MCF 10A (cell line): ENCODE data around the gene TRAF2. TPM values are rescaled to one million over a fixed set of nuclear protein-coding genes. Genes with fewer than 3 reads are reported as not detected.
A peak's percentile ranks its signal among the peaks of the same experiment; 100 is the strongest.

ENCODE experiments used
- BruUV-seq: library from RNA; stranded (reverse); fragments of 400-500 nt; replicated peaks from 2 replicates; lab custom pipeline; 2021; lab: Mats Ljungman, UMichigan
- CTCF ChIA-PET: fragments of 300-600 bp; sonication (Branson Sonifier 250); formaldehyde crosslinking; extraction: SDS; loops from one replicate; lab custom pipeline; 2021; ENCODE audit warnings: antibody characterized with exemption, inconsistent platforms; lab: Yijun Ruan, JAX
- POLR2A ChIA-PET: fragments of 300-600, 350-650 bp; sonication (Branson Sonifier 250); formaldehyde crosslinking; extraction: SDS; loops from one replicate; lab custom pipeline; 2020; ENCODE audit warnings: antibody characterized with exemption, inconsistent platforms; lab: Yijun Ruan, JAX
- DNase-seq: peaks from one replicate; pipeline ENCODE4 v3.0.0-alpha.2; 2018; ENCODE audit not compliant: unreplicated experiment
- H3K27ac Mint-ChIP-seq: one replicate; pipeline ENCODE4 v1.8.0; 2022; ENCODE audit warnings: mild to moderate bottlenecking, low read depth, mixed read lengths; ENCODE audit not compliant: unreplicated experiment
- H3K27me3 Mint-ChIP-seq: one replicate; pipeline ENCODE4 v1.8.0; 2022; ENCODE audit warnings: mixed read lengths; ENCODE audit not compliant: insufficient read depth, unreplicated experiment
- H3K36me3 Mint-ChIP-seq: one replicate; pipeline ENCODE4 v1.8.0; 2022; ENCODE audit warnings: mild to moderate bottlenecking, moderate library complexity, mixed read lengths; ENCODE audit not compliant: insufficient read depth, unreplicated experiment
- H3K4me1 Mint-ChIP-seq: one replicate; pipeline ENCODE4 v1.8.0; 2022; ENCODE audit warnings: mixed read lengths; ENCODE audit not compliant: insufficient read depth, unreplicated experiment
- H3K4me3 Mint-ChIP-seq: one replicate; pipeline ENCODE4 v1.8.0; 2022; ENCODE audit warnings: mild to moderate bottlenecking, moderate library complexity, mixed read lengths; ENCODE audit not compliant: unreplicated experiment
- H3K9me3 Mint-ChIP-seq: one replicate; pipeline ENCODE4 v1.8.0; 2022; ENCODE audit warnings: mixed read lengths; ENCODE audit not compliant: unreplicated experiment
- intact Hi-C: fragments of 100-400 bp; cut with micrococcal nuclease; formaldehyde crosslinking; loops from 2 replicates; pipeline ENCODE4 v1.14.1; 2022
- total RNA-seq: library from RNA; stranded (reverse); gene quantifications from 2 replicates; pipeline ENCODE4 v1.2.3, GENCODE V29; 2022
- TF ChIP-seq, protein P1 (sequence below): fragments of 200-600 bp; IDR thresholded peaks from one replicate; pipeline ENCODE4 v1.8.0; 2022; ENCODE audit warnings: antibody characterized with exemption, mild to moderate bottlenecking; ENCODE audit not compliant: unreplicated experiment

TRAF2 gene
- total RNA-seq, 1 experiment from 2014 or later = 14.1 TPM

DNA sequence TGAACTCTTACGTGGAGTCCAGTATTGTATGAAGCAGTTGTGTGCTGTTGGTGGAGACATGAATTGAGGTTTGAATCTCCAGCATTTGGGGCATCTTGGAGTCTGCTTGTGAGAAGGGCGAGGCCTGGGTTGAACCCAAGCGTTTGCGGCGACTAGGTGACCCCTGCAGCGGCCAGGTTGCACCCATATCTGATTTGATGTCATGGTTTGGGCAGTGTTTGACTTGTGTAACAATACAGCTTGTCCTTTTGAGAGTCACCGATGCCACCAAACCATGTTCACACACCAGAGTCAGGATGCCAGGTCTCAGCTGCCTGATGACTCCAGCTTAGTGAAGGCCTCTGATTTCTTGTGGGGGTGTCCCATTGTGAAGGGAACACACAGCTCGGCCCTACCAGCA lies 2.1 kb downstream of the TRAF2 start:
- ChIA-PET CTCF (interaction anchor here (0.6 to 1.8 kb wide), 4 partner anchors 14 to 146 kb away, joined by 3 to 6 read pairs (median 4); no protein-coding TSS in a partner anchor), POLR2A (no interaction called here)
- Mint-ChIP-seq H3K27me3 (no peaks in the 10 kb centered on the region), H3K4me3 (no peak overlapping the region), H3K4me1 (peaks cover 6% of the 10 kb centered on the region), H3K36me3 (peaks cover 7% of the 10 kb centered on the region), H3K27ac (no peak overlapping the region), H3K9me3 (no peaks in the 10 kb centered on the region)
- no peak for DNase-seq
- TF ChIP-seq, protein P1, sequence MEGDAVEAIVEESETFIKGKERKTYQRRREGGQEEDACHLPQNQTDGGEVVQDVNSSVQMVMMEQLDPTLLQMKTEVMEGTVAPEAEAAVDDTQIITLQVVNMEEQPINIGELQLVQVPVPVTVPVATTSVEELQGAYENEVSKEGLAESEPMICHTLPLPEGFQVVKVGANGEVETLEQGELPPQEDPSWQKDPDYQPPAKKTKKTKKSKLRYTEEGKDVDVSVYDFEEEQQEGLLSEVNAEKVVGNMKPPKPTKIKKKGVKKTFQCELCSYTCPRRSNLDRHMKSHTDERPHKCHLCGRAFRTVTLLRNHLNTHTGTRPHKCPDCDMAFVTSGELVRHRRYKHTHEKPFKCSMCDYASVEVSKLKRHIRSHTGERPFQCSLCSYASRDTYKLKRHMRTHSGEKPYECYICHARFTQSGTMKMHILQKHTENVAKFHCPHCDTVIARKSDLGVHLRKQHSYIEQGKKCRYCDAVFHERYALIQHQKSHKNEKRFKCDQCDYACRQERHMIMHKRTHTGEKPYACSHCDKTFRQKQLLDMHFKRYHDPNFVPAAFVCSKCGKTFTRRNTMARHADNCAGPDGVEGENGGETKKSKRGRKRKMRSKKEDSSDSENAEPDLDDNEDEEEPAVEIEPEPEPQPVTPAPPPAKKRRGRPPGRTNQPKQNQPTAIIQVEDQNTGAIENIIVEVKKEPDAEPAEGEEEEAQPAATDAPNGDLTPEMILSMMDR = no peak
- intact Hi-C loops = no loop called here
- TSS peak; percentile 19 for BruUV-seq

DNA sequence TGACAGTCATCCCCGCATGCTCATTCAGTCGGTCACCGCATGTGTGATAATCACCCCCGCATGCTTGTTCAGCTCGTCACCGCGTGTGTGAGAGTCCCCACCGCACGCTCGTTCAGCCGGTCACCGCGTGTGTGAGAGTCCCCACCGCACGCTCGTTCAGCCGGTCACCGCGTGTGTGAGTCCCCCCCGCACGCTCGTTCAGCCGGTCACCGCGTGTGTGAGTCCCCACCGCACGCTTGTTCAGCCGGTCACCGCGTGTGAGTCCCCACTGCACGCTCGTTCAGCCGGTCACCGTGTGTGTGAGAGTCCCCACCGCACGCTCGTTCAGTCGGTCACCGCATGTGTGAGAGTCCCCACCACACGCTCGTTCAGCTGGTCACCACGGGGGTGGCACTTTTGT lies 3.5 kb downstream of the TRAF2 start:
- Mint-ChIP-seq H3K4me1 (peaks cover 6% of the 10 kb centered on the region), H3K9me3 (no peaks in the 10 kb centered on the region), H3K36me3 (peaks cover 13% of the 10 kb centered on the region), H3K27ac (no peak overlapping the region), H3K27me3 (no peaks in the 10 kb centered on the region), H3K4me3 (no peak overlapping the region)
- ChIA-PET POLR2A (no interaction called here), CTCF (no interaction called here)
- BruUV-seq = no TSS peak
- intact Hi-C loops = no loop called here
- DNase-seq = no peak
- TF ChIP-seq, protein P1 = no peak

DNA sequence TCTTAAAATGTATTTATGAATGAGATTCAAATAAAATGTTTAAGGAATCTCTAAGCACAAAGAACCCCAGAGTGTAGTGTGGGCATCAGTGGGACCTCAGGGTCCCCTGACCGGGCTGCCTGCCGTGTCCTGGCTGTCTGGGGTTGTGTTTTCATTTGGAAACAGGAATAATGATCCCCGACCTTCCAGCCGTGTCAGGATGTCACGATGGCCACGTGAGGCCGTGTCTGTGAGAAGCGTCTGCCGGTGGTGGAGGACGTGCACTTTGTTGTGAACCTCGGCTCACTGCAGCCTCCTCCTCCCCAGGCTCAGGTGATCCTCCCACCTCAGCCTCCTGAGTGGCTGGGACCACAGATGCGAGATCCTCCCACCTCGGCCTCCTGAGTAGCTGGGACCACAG lies 4.3 kb downstream of the TRAF2 start:
- ChIA-PET POLR2A (no interaction called here), CTCF (interaction anchor here (0.7 kb wide), 1 partner anchor 146 kb away, joined by 3 read pairs; no protein-coding TSS in a partner anchor)
- Mint-ChIP-seq H3K36me3 (peaks cover 20% of the 10 kb centered on the region), H3K27ac (no peak overlapping the region), H3K27me3 (no peaks in the 10 kb centered on the region), H3K9me3 (no peaks in the 10 kb centered on the region), H3K4me3 (no peak overlapping the region), H3K4me1 (peaks cover 6% of the 10 kb centered on the region)
- intact Hi-C loops = no loop called here
- TF ChIP-seq, protein P1 = no peak
- no TSS peak for BruUV-seq
- no peak for DNase-seq

DNA sequence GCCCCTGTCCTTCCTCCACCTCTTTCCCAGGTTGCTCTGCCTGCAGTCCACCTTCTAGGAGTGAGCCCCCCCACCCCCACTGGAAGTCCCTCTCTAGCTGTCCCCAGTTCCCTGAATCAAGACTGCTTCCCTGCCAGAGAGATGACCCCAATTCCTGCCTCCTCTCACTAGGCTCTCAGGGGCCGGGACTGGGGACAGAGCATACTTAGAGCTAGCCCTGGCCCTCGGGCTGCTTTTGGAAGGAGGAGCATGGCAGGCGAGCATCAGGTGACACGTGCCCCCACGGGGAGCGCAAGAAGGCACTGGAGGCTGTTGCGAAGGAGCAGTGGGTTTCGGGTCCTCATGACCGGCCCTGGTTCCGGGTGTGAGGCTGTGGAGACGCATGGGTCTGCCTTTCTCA lies 9.7 kb downstream of the TRAF2 start:
- POLR2A ChIA-PET = no interaction called here
- intact Hi-C loops = no loop called here
- peaks cover 8% of the 10 kb centered on the region for H3K4me1 Mint-ChIP-seq
- peaks cover 47% of the 10 kb centered on the region for H3K36me3 Mint-ChIP-seq
- no peaks in the 10 kb centered on the region for H3K9me3 Mint-ChIP-seq
- CTCF ChIA-PET = interaction anchor here (0.5 kb wide), 1 partner anchor 136 kb away, joined by 4 read pairs; the partner anchor contains the start of gene FUT7
- no peaks in the 10 kb centered on the region for H3K27me3 Mint-ChIP-seq
- H3K27ac Mint-ChIP-seq = no peak overlapping the region
- no peak overlapping the region for H3K4me3 Mint-ChIP-seq
- BruUV-seq = no TSS peak
- DNase-seq = no peak
- TF ChIP-seq, protein P1 = no peak
